GM12801 (cell line): Measurements from ENCODE around the gene REPS2.

Source experiments
- TF ChIP-seq, protein P1 (sequence below): IDR thresholded peaks from one replicate; pipeline ENCODE4 v1.5.1; 2011; ENCODE audit warnings: control low read depth; ENCODE audit not compliant: insufficient read length; ENCODE audit errors: extremely low read depth

The REPS2 gene

DNA sequence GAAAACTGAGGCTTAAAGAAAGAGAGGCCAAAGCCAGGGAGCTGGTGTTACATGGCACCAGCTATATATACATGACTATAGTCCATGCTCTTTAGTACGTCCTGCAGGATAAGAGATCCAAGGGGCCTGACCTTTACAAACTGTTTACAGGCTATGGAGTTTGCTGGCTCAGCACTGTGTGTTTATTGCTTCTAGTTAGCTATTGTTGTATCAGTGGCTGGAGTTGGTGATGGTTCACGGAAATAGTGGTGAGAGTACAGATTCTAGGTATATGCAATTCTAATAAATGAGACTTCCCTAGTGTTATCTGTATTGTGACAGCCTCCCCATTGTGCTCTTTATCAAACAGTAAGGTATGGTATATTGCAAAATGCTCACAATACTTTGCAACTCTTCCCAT lies 46.5 kb downstream of the REPS2 start:
- TF ChIP-seq, protein P1, sequence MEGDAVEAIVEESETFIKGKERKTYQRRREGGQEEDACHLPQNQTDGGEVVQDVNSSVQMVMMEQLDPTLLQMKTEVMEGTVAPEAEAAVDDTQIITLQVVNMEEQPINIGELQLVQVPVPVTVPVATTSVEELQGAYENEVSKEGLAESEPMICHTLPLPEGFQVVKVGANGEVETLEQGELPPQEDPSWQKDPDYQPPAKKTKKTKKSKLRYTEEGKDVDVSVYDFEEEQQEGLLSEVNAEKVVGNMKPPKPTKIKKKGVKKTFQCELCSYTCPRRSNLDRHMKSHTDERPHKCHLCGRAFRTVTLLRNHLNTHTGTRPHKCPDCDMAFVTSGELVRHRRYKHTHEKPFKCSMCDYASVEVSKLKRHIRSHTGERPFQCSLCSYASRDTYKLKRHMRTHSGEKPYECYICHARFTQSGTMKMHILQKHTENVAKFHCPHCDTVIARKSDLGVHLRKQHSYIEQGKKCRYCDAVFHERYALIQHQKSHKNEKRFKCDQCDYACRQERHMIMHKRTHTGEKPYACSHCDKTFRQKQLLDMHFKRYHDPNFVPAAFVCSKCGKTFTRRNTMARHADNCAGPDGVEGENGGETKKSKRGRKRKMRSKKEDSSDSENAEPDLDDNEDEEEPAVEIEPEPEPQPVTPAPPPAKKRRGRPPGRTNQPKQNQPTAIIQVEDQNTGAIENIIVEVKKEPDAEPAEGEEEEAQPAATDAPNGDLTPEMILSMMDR: no peak

DNA sequence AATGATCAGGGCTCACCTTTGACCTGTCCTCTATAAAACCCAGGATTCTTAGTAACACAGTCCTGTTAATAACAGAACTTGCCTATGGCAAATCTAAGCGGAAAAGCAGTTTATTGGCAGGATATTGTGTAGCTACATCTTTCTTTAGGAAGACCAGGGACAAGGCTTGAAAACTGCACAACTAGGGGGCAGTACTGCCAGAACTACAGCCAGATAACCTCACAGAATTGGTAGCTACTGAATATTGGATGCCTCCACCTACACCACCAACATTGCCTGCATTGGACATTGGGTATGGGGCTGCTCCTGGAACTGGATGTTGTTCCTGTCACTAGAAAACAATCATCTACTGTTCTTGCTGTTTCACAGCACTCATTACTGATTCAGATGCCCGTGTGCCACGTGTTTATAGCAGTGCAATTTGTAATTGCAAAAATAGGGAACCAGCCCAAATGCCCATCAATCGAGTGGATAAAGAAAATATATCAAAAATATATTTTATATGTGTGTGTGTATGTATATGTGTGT lies 47.4 kb downstream of the REPS2 start:
- TF ChIP-seq, protein P1: no peak

DNA sequence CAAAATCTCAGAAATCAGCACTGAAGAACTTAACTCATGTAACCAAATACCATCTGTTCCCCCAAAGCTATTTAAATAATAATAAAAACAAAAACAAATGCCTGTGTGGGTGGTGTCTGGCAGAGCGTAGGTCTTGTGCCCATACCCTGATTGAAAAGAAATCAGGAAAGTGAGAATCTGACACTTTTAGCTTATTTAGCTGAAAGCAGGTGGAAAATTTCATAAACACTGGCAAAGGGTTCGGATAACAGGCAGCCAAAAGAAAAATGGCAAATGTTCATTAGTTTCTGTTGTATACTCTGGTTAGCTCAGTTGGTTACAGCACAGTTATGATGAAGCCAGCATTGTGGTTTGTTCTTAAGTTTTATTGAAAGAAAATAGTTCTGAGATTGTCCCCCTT lies 48.3 kb downstream of the REPS2 start:
- TF ChIP-seq, protein P1: no peak

DNA sequence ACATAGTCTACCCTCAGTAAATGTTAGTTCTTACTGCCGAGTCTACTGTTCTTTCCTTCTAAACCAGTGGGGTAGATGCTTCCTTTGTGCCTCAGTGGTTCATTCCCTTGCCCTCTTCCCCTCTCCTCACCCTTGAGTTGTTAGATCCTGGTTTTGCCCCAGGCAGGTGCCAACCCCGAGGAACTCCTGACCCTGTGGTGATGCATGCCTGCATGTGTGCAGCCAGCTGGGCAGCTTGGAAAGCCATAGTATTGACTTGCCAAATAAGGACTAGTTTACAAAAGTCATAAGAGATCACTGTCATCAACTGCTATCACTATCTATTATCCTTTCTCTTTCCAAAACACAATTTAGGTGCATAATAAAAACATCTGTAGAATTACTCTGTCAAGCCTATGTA lies 50.9 kb downstream of the REPS2 start:
- TF ChIP-seq, protein P1: no peak

DNA sequence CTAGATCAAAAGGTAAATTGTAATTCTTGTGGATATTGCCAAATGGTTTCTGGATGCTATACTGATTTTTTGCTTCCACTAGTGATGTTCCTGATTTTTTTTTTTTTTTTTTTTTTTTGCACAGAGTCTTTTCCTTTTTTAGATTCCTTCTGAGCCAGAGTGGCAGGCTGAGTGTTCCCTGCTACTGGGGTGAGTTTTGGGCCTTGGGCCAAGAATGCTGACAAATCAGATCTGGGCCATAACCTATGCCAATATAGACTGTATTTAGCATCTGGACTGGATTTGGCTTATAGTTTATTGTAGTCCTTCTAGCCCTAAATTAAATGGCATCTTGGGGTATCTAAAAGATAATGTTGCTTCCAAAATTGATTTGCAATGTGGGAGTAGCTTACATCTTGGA lies 52.8 kb downstream of the REPS2 start:
- TF ChIP-seq, protein P1: no peak

DNA sequence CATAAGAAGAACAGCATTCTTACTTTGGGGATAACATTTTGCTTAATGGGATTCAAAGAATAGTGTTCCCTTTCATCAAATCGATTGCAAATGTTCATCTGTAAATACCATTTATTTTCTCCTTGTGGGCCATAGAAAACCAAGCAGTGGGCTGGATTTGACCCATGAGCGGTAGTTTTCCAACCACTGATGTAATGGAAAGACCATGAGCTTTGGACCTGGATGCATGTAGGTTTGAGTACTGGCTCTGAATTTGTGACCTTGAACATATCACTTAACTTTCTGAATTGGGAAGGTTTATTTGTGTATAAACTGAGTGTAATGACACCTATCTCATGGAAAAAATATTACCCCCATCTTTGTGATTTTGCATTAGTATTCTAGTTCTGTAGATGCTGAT lies 54.3 kb downstream of the REPS2 start:
- TF ChIP-seq, protein P1: no peak

DNA sequence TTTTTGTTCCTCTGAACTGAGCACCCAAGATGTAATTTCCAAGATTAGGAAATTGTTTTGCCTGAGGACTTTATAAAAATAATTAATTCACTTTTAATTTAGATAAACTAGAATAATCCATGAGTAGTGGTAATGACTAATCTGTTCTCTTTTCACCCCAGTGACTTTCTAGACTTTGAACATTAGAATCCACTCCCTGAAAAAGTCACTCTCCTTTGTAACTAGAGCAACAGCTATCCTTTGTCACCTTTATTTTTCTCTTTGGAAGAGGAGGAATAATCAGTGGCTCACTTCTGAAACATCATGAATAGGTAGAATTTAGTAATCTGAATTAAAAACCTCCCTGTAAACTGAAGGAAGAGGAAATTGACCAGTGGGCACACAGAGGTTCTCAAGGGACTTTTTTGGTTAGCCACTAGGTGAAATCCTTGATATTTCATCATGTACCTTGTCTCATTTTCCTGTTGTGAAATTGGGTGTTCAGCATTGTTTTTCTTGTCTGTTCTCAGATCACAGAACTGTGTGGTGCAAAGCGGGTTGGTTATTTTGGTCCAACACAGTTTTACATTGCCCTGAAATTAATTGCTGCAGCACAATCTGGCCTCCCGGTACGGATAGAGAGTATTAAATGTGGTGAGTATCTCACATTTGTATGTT lies 59.4 kb downstream of the REPS2 start:
- TF ChIP-seq, protein P1: no peak
